UCSD-AML1 (cell line): ENCODE measurements around the gene CCRL2.
"Not testable (repeated sequence)": the region's sequence is repeated elsewhere in the genome, so short reads cannot be mapped to it uniquely, and the experiment has no call there.

ENCODE experiments used
- DNase-seq: peaks from one replicate; lab custom pipeline; 2025; ENCODE audit not compliant: unreplicated experiment; lab: John Stamatoyannopoulos, UW

CCRL2 gene

DNA sequence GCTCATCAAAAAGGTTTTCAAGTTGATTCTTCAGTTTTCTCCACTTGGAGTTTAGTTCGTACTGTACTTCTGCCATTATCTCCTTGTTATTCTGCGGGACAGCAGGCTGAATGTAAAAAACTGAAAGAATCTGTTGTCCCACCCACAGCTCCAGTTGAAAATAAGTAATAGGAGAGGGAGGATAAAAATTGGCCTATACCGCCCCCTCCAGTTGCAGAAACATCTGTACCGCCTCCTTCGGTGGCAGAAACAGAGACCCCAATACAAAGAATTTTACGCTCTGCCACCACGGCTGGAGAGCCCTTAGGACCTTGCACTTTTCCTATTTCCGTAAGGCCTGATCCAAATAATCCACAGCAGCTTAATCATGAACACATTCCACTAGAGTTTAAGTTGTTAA is 20.3 kb downstream of the CCRL2 start:
- DNase-seq: peak; percentile 47

DNA sequence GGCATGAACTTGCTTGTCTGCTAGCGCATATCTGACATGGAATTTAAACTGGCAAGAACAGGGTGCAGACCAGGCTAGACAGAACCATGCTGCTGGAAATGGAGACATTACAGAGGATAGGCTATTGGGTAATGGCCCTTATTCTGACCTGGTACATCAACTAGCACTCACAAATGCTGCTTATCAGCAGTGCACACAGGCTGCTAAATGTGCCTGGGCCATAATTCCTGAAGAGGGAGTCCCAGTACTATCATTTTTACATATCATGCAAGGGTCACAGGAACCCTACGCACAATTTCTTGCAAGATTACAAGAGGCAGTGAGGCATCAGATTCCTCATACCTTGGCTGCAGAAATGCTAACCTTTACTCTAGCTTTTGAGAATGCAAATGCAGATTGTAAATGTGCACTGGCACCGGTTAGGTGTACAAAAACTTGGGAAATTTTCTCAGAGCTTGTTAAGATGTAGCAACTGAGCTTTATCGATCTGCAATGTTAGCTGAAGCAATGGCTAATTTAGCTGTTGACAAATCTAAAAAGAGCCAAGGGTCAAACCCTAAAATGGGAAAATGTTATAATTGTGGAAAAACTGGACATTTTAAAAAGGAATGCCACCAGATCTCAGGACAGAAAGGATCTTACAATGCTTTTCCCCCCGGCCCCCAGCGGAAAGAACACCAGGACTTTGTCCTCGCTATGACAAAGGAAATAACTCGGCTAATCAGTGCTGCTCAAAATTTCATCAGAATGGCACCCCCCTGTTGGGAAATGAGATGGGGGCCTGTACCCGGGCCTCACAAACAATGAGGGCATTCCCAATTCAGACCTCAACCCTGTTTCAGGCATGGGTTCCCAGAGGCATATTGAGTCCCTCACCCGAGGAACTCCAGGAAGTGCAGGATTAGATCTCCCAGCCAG is 21.1 kb downstream of the CCRL2 start:
- peak; percentile 47 for DNase-seq

DNA sequence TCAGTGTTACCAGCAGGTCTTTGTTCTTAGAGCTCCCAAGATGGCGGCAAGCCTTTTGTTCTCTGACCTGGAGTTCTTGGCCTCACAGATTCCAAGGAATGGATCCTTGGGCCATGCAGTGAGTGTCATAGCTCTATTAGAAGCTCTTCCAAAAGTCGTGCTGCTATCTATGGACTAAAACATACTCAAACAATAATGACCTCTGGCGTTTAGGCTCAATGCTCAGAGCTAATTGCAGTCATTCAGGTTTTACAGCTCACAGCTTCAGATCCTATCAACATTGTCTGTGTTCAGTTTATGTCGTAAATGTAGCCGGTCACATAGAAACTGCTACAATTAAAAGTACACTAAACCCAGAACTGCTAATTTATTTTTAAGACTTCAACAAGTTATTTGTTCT is 22.2 kb downstream of the CCRL2 start:
- no peak for DNase-seq

DNA sequence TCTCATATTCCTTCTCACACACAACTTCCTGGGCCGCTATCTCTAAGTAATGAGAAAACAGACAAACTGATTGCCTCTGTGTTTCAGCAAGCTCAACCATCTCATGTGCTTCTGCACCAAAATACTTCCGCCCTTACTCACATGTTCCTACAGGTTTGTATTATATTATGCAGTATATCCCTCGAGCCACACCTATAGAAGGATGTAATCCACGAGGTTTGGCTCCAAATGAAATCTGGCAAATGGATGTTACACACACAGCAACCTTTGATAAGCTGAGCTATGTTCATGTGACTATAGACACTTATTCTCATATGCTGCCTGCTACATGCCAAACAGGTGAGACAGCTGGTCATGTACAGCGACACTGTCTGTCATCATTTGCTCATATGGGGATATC is 22.6 kb downstream of the CCRL2 start:
- no peak for DNase-seq

DNA sequence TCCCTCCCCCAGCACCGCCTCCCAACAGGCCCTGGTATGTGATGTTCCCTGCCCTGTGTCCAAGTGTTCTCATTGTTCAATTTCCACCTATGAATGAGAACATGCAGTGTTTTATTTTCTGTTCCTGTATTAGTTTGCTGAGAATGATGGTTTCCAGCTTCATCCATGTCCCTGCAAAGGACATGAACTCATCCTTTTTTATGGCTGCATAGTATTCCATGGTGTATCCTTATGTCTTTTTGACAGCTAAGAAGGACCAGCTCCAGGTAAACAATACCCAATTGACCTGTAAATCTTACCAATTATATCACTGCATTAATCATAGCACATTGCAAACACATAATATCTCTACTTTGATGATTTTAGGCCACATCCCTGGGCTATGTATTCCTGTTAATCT is 23.8 kb downstream of the CCRL2 start:
- DNase-seq: not testable (repeated sequence)

DNA sequence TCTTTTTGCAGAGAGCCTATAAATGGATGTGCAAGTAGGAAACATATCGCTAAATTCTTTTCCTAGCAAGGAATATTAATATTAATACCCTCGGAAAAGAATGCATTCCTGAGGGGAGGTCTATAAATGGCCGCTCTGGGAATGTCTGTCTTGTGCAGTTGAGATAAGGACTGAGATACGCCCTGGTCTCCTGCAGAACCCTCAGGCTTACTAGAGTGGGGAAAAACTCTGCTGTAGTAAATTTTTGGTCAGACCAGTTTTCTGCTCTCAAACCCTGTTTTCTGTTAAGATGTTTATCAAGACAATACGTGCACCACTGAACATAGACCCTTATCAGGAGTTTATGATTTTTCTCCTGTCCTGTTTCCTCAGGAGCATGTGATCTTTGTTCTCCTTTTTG is 24.8 kb downstream of the CCRL2 start:
- DNase-seq: not testable (repeated sequence)

DNA sequence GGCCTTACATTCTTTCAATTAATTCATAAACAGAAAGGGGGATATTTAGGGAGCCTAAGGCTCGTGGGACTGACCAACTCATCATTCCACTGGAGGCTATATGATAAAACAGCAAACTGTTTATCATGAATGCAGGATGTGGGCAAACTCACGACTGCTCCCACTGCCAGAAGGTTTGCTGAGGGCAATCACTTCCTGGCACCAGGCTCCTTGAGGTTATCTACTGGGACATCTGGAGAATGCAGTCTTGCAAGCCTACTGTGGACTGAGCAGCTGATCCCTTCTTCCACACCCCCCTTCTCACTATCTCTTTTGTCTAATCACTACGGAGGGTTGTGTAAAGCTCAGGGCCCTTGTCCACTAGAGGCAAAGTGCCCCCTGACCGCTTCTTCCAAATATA is 26.1 kb downstream of the CCRL2 start:
- peak; percentile 67 for DNase-seq

DNA sequence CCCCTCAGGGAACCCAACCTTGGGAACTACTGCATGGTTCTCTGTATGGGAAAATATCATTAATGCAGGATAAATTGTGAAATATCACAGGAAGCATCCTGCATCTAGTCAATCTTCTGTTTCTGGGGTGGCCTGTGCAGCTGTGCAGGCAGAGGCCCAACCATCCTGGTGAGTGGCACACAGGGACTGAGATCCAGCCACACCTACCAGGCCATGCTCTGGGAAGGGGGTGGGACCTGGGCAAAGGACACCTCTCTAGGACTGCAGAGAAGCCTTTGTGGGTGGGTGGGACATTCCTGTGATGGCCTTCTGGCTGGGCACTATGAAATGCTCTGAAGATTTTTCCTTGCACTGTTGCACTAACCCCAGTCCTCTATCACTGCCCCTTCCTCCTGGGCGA is 26.8 kb downstream of the CCRL2 start:
- no peak for DNase-seq

DNA sequence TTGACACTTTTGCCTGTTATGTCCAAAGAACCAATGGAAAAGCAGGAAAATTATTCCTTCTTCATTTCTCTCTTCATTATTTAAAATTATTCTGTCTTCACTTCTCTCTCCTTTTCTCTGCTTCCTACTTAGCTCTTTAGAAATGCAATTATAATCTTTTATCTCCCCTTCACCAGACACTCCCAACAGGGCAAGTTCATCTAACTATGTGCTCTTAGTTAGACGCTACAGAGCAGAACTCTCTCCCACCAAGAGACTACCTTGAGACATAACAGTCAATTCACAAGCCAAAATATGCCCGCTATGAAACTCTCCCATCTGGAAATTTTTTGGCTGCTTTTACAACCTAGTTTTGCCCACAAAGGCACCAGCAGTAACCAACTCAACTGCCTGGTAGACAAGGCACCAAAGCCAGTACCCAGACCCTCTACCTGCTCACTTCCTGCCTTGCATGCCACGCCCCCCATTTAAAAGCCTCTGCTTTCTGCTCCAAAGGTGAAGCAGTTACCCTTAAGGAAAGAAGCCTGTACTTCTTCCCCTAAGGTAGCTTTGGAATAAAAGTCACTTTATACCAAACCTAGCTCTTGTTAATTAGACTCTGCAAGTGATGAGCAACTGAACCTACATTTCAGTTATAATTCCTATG is 28.1 kb downstream of the CCRL2 start:
- no peak for DNase-seq

DNA sequence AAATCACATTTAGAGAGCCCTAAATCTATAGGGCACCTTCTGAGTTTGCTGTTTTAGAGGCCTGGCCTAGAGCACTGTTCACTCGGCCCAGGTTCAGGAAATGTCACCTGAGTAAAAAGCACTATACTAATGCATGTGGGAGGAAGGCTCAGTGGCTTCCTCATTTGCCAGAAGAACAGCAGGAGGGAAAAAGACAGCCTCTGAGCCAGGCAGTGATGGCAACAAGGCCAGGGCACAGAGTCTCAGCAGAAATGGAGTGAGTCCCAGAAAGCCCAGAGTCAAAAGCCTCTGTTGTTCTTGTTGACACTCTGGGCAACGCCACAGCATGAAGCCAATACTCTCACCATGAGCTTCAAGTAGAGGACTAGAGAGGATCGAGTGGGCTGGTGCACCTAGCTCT is 31.8 kb downstream of the CCRL2 start:
- no peak for DNase-seq

DNA sequence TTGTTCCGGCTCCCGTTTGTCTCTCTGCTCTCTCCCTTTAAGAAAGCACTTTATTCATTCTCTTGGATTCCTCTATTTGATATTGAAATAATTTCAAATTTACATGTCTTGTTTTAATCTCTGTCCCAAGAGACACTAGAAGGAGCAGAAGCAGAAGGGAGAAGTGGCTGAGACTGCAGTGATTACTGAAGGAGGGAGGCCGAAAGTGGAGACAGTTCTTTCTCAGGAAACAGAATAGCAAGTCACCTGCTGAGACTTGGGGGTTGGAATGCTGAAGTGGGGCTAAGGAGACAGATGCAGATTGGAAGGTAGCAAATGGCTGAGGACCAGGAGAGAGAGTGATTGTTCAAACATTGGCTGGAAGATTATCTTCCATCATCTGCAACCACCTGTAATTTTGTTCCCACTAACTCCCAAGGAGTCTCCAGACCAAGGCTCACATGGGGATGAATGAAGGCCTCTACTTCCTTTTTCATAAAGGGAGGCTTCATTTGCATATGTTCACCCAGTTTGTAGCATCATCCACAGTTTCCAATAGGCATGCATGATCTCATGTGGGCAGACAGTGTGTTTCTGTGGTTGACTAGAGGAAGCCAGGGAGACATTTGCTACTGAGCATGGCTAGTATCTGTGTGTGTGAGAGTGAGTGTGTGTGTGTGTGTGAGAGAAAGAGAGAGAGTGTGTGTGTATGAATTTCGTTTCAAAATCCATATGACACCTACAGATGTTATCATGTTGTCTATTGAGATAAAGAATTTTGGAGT is 33.7 kb downstream of the CCRL2 start:
- no peak for DNase-seq

DNA sequence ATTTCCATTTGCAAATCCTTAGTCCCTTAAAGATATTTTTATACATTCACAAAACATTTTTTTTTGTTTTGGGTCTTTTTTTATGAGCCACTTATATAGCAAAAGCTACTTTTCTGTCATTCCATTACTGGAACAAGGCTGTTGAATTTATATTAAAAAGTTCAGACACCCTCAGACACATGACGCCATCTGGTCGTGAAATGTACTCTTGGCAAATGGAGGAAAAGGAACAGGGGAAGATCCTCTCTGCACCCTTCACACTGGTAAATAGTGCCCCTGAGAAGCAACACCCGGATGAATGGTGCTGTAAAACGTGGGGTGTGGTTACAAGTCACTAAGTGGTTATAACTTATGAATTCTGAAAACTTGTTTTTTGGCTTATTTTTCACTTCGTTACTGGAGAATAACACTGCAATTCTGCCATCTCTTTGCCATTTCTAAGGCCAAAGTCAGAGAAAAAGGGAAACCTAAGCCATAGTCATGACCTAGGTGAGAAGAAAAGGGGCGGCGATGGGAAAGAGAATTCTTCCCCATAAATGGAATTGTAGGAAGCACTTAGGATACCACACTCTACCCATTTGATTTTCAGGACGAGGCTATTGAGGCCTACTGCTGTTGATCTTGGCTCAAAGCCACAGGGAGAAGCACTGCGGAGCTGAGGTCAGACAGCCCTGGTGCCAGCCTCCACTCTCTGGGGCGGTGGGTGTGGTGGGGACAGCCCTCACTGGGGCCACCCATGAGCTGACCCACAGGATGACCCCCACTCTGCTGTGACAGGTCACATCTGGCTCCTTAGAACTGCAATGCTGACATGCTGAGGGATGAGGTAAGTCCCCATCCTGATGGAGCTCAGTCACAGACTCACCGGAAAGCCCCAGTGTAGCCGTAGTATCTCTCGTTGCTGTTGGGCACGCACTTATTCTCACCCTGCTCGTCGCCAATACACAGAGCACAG is 35.8 kb downstream of the CCRL2 start:
- DNase-seq: no peak

DNA sequence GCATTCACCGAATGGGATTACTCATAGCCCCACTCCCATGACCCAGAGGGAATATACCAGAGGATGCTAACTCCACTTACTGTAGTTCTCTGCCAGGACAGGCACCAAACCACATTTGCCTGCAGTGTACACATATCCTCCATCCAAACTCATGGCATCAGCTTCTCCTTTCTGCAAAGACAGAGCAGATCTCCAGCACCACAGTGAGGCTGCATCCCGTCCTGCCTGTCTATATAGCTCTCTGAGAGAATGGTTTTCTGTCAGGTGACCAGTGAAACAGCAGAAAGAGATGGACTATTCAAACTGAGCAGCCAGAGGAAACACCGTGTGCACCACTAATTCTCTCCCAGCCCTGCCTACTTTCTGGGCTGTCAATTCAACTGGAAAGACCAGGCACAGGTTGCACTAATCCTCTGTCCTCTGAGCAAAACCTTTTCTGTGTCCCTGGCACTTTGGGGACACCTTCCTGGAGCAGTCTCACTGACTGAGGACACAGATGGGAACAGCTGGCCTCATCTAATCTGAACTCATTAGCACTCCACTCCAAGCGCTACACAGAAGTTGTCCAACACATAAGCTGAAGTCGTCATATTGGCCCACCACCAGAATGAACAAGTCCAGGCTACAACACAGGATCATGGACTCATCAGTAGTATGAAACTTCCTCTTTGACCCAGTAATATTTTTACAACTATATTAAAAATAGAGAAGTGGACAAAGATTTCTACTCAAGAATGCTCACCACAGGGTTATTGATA is 40.3 kb downstream of the CCRL2 start:
- DNase-seq: peak; percentile 55

DNA sequence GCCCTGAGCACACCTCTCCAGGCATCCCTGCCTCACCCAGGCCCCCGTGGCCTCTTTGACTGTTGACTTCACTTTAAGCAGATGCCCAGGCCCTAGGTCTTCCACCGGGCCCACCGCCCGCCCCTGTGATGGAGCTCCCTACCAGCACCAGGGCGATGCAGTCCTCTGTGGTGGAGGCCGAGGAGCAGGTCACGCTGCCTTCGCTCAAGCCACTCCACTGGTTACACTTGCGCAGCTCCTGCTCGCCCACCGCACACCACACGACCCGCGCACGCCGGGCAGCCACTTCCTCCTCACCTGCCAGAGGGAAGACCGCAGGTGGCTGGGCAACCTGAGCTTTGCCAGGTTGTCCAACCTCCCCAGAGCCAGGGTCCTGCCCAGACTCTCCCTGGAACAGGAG is 41.7 kb downstream of the CCRL2 start:
- no peak for DNase-seq

DNA sequence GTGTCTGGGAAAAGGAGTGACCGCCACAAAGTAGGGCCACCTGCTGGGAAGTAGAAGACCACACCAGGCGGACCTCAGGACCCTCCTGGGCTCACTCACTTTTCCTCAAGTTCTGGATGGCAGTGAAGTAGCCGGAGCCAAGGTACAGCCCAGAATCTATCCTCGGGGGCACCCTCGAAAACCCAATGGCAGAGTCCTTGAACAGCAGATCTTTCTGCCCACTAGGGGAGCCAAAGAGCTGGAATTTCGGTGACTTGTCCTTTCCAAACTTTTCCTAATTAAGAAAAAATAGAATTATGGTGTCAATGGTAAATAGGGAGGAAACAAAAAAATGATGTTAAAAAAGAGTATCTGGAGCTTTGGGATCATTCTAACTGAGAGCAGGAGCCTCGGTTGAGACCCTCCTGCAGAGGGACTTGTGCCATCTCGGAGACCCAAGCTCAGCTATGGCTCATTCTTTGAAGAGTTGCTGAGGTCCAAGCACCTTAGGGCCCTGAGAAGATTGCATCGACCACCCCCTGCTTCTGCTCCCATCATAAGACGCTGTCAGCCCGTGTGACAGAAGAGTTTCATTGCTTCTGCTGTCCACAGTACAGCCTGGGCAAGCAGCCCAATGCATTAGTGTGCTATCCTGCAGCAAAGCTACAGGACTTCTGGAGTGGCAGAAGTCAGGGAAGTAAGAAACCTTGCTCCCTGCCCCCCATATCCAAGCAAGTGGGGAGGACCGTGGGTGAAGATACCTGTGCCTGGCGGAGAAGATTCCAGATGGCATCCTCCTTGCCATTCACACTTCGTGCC is 42.9 kb downstream of the CCRL2 start:
- no peak for DNase-seq

DNA sequence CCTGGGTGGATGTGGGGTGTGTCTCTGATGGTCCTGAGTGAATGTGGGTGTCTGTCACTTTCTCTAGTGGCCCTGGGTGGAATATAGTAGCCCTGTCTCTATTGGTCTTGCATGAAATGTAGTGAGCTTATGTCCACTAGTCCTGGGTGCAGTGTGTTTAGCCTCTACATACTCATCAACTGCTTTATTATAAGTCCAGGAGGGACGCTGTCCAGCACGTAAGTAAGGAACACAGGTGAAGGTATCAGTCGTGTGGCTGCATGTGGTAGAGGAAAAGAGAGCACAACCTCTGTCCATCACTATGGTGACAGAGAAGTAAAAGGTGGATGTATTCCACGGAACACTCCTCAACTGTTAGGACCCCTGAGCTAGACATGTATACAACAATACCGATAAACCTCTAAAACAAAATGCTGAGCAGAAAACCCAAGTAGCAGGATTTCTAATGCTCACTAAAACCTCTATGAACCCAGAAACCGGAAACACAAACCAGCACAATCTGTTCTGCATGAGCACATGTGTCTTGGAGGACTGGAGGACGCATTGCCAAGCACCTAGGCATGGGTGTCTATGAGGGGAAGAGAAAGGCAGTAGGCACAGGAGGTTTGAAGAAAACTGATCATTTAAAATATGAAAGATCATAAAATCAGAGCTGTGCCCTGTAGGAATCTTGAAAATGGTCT is 46.6 kb downstream of the CCRL2 start:
- no peak for DNase-seq

DNA sequence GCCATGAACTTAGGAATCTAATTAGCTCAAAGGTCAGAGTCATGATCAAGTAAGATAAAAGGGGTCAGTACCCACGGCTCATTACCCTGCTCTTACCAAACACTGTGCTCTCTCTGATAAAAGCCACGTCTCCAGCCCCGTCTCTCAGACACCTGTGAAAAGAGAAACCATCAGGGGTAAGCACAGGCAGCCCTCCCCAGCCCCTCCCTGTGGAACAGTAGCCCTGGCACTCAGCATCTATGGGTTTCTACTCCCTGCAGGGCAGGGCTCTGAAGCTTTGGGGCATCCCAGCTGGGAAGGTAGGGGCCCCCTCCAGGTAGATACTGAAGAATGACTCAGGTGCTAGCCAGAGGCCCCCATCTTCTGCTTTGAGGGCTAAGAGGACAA is 47.1 kb downstream of the CCRL2 start:
- no peak for DNase-seq

DNA sequence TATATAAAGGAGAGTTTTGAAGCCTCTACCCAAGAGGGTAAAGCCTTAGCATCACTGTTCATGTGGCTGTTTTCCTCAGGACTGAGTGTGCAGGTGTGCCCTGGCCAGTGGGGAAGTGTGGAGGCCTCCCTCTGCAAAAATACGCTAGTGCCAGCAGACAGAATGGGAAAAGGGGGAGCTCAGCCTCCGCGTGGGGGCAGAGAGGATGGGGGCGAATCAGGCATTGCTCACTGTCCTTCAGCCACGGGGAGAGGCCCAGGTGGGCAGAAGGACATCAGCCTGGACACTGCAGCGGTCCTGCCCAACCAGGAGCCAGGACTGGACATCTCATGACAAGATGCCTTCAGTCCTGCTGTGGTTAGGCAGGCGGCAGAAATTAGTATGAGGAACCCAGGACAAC is 47.5 kb downstream of the CCRL2 start:
- no peak for DNase-seq
